Endothelial cell of umbilical vein (primary cell): ENCODE measurements around the gene SPTLC3. TPM values are rescaled to one million over a fixed set of nuclear protein-coding genes. Genes with fewer than 3 reads are reported as not detected.
A peak's percentile ranks its signal among the peaks of the same experiment; 100 is the strongest.

Experiments used
- BruUV-seq: library from RNA; stranded (reverse); fragments of 400-500 nt; replicated peaks from 2 replicates; lab custom pipeline; 2021; lab: Mats Ljungman, UMichigan
- CTCF ChIA-PET: fragments of 300-600, 350-600 bp; sonication (Branson Sonifier 250); formaldehyde crosslinking; loops from one replicate; lab custom pipeline; 2021; ENCODE audit warnings: antibody characterized with exemption, inconsistent platforms; lab: Charles Lee
- POLR2A ChIA-PET: fragments of 300-600, 350-600 bp; sonication (Branson Sonifier 250); formaldehyde crosslinking; loops from one replicate; lab custom pipeline; 2021; ENCODE audit warnings: antibody characterized with exemption, inconsistent platforms; lab: Charles Lee
- DNase-seq: peaks from one replicate; pipeline ENCODE4 v3.0.0-alpha.2; 2011; ENCODE audit warnings: low read depth, low spot score
- FAIRE-seq: peaks from 2 replicates; lab custom pipeline; 2011; peaks lifted over from hg19 to GRCh38; lab: Jason Lieb, UNC
- H2AFZ ChIP-seq: 2 replicates; pipeline ENCODE4 v1.6.0; 2012; ENCODE audit warnings: low read depth, low read length, control low read depth, inconsistent platforms
- H3K27ac ChIP-seq: 2 replicates; pipeline ENCODE4 v1.5.1; 2011; ENCODE audit warnings: low read depth, mild to moderate bottlenecking, control low read depth, low read length, moderate library complexity; ENCODE audit not compliant: insufficient read depth
- H3K27me3 ChIP-seq, 2 experiments: 2 replicates each; pipeline versions ENCODE4 v1.6.0 to v1.6.1; 2011; ENCODE audit warnings: low read length in 2 of 2, mixed read lengths in 1 of 2; ENCODE audit not compliant: control insufficient read depth in 2 of 2, insufficient read depth in 2 of 2
- H3K36me3 ChIP-seq, 2 experiments: 2 replicates in 1 of 2; 3 replicates in 1 of 2; pipeline ENCODE4 v1.5.1; 2011; ENCODE audit warnings: low read length in 2 of 2, mild to moderate bottlenecking in 1 of 2, moderate library complexity in 1 of 2; ENCODE audit not compliant: control insufficient read depth in 2 of 2, insufficient read depth in 2 of 2; ENCODE audit errors: extremely low read depth in 1 of 2
- H3K4me1 ChIP-seq: 3 replicates; pipeline ENCODE4 v1.5.1; 2011; ENCODE audit warnings: mild to moderate bottlenecking, low read length; ENCODE audit not compliant: control insufficient read depth, insufficient read depth; ENCODE audit errors: extremely low read depth
- H3K4me2 ChIP-seq: 2 replicates; pipeline ENCODE4 v1.6.1; 2011; ENCODE audit warnings: low read length, control low read depth, mixed read lengths; ENCODE audit not compliant: insufficient read depth
- H3K4me3 ChIP-seq, 3 experiments: fragments of 200-600 bp in 1 of 3; sonication (generic), shearing (Covaris generic) in 1 of 3; replicated peaks in 1 of 3; 2 replicates each; pipeline ENCODE4 v1.5.1; 2011 to 2016; ENCODE audit warnings: control low read depth in 3 of 3, low read length in 3 of 3, mild to moderate bottlenecking in 2 of 3, inconsistent platforms in 1 of 3, low read depth in 1 of 3, moderate library complexity in 1 of 3; ENCODE audit not compliant: insufficient read depth in 1 of 3
- H3K79me2 ChIP-seq: 2 replicates; pipeline ENCODE4 v1.6.0; 2012; ENCODE audit warnings: low read length, inconsistent platforms; ENCODE audit not compliant: control insufficient read depth, insufficient read depth
- H3K9ac ChIP-seq: replicated peaks from 2 replicates; pipeline ENCODE3; 2011; ENCODE audit warnings: low read length, control low read depth; ENCODE audit not compliant: insufficient read depth; ENCODE audit errors: extremely low read depth
- H3K9me1 ChIP-seq: replicated peaks from 3 replicates; pipeline ENCODE4 v1.6.0; 2011; ENCODE audit warnings: mild to moderate bottlenecking, low read length; ENCODE audit not compliant: control insufficient read depth, insufficient read depth; ENCODE audit errors: extremely low read depth
- H3K9me3 ChIP-seq: replicated peaks from 2 replicates; pipeline ENCODE4 v1.5.1; 2012; ENCODE audit warnings: low read length, inconsistent platforms; ENCODE audit not compliant: control insufficient read depth, insufficient read depth
- H4K20me1 ChIP-seq: replicated peaks from 2 replicates; pipeline ENCODE3; 2011; ENCODE audit warnings: mild to moderate bottlenecking, low read length; ENCODE audit not compliant: control insufficient read depth, insufficient read depth; ENCODE audit errors: extremely low read depth
- EZH2 ChIP-seq: IDR thresholded peaks from 2 replicates; pipeline ENCODE4 v1.6.1; 2012; ENCODE audit warnings: borderline replicate concordance, low read depth, mild to moderate bottlenecking, moderate library complexity, low read length, inconsistent platforms; ENCODE audit not compliant: severe bottlenecking
- JUN ChIP-seq: IDR thresholded peaks from 2 replicates; pipeline ENCODE4 v1.6.1; 2011; ENCODE audit warnings: borderline replicate concordance, low read depth; ENCODE audit not compliant: insufficient read length, insufficient read depth
- POLR2AphosphoS5 ChIP-seq: IDR thresholded peaks from 2 replicates; pipeline ENCODE4 v1.6.1; 2012; ENCODE audit warnings: low read depth, mild to moderate bottlenecking, control low read depth, low read length, moderate library complexity; ENCODE audit not compliant: insufficient read depth
- dilution Hi-C: fragments of 300-500 bp; cut with MboI; formaldehyde crosslinking; loops from one replicate; pipeline ENCODE4 v1.15.0; 2019; ENCODE audit warnings: low sequenced_read_pairs; ENCODE audit not compliant: extremely low pct_ligation_motif_present
- intact Hi-C: fragments of 100-400 bp; cut with micrococcal nuclease; formaldehyde crosslinking; loops from one replicate; pipeline ENCODE4 v1.10.0; 2022
- polyA plus RNA-seq, 4 experiments: library from polyadenylated mRNA; depleted of rRNA in 3 of 4; stranded (reverse) in 3 of 4; unstranded in 1 of 4; fragments of >200 nt; gene quantifications; 2 replicates each; pipeline versions ENCODE4 v1.2.1 to v1.2.3, GENCODE V29; 2011 to 2012; ENCODE audit warnings: missing spikeins in 1 of 4
- total RNA-seq: library from RNA; stranded (reverse); gene quantifications from 2 replicates; pipeline ENCODE4 v1.2.3, GENCODE V29; 2021

SPTLC3 gene
- total and polyA plus RNA-seq, 2 donors (not counting 3 experiments of a cell fraction or from before 2014, with no cell fraction given): 0.29 to 0.35 TPM

DNA sequence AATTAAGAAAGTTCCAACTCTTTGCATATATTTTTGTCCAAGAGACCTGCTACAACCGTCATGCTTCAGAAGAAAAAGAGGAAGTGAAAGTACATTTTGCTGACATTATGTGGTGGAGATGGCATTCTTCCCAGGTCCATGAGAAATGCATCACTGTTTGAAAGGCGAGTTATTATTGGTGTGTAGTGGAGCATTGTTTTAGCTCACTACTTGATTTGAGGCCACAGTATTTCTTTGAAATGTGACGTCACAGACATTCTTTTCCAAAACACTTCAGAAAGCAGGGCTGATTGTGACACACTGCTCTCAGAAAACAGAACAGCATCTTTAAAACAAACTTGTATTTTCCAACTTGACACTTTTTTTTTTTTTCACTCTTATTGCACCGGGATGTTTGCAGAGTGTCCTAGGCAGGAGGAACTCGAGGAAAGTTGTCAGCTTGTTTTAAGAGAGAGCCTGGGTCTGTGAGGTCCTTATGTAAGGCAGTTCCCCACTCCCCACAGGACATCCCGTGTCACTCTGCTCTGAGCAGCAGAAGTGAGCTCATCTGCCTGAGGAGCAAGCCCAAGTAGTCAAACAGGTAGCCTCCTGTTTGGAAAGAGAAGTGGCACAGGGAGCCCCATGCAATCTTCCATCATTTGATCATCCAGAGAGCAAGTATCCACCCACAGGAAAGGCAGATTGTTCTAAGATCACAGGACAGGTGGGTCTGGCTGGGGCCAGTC lies 1.1 kb downstream of the SPTLC3 start:
- POLR2A ChIA-PET: no interaction called here
- no peak overlapping the region for H3K9ac ChIP-seq
- no peaks in the 10 kb centered on the region for H4K20me1 ChIP-seq
- DNase-seq: peak; percentile 71
- no peaks in the 10 kb centered on the region for H3K4me1 ChIP-seq
- no peaks in the 10 kb centered on the region for H3K9me3 ChIP-seq
- no peaks in the 10 kb centered on the region for H3K36me3 ChIP-seq
- dilution Hi-C loops (no loop called here), intact Hi-C loops (no loop called here)
- no TSS peak for BruUV-seq
- CTCF ChIA-PET: no interaction called here
- H3K27ac ChIP-seq: no peak overlapping the region
- H3K9me1 ChIP-seq: no peaks in the 10 kb centered on the region
- no peak overlapping the region for H2AFZ ChIP-seq
- TF ChIP-seq POLR2AphosphoS5: no peak
- TF ChIP-seq JUN: peak; percentile 40
- peak overlapping the region; percentile 28 for H3K4me2 ChIP-seq
- peaks cover 5 to 8% of the 10 kb centered on the region in 2 experiments for H3K27me3 ChIP-seq
- H3K79me2 ChIP-seq: no peaks in the 10 kb centered on the region
- no peak overlapping the region for H3K4me3 ChIP-seq
- FAIRE-seq: no peak

DNA sequence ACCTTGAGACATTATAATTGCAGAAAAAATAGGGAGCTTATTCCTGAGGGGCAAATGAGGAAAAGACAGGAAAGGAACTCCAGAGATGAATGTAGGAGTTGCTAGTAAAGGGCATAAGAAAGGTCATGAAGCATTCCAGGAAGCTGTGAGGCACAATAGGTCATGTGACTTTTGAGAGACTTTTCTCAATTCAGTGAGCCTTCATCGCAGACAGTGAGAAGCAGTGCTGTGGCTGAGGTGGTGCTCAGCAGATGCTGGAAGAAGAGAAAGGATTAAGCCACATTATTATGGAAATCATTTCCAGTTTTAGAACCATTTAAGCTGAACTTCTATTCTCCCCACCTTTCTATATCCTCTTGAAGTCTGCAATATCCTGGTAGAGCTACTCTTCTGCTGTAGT lies 4.1 kb downstream of the SPTLC3 start:
- no peak overlapping the region for H3K9ac ChIP-seq
- TF ChIP-seq POLR2AphosphoS5 (no peak), EZH2 (no peak)
- dilution Hi-C loops: no loop called here
- CTCF ChIA-PET: no interaction called here
- no peak overlapping the region for H3K4me2 ChIP-seq
- no TSS peak for BruUV-seq
- H3K27ac ChIP-seq: no peak overlapping the region
- no peaks in the 10 kb centered on the region for H3K79me2 ChIP-seq
- H3K4me1 ChIP-seq: no peaks in the 10 kb centered on the region
- no peak overlapping the region for H2AFZ ChIP-seq
- POLR2A ChIA-PET: no interaction called here
- FAIRE-seq (no peak), DNase-seq (no peak)
- H3K4me3 ChIP-seq: no peak overlapping the region
- peaks cover 4 to 6% of the 10 kb centered on the region in 2 experiments for H3K27me3 ChIP-seq
- H4K20me1 ChIP-seq: no peaks in the 10 kb centered on the region
- no peaks in the 10 kb centered on the region for H3K9me3 ChIP-seq
- intact Hi-C loops: no loop called here
- H3K9me1 ChIP-seq: no peaks in the 10 kb centered on the region
- no peaks in the 10 kb centered on the region for H3K36me3 ChIP-seq
